WTC11 (cell line): Measurements from ENCODE around the gene ALDOA.

Source experiments
- E2F5 ChIP-seq: sonication (generic); formaldehyde crosslinking; IDR thresholded peaks from 2 replicates; pipeline ENCODE4 v1.8.1; 2022; ENCODE audit warnings: mild to moderate bottlenecking, moderate library complexity, missing genetic modification reagents
- ELF4 ChIP-seq: sonication (generic); formaldehyde crosslinking; IDR thresholded peaks from 2 replicates; pipeline ENCODE4 v1.8.1; 2022; ENCODE audit warnings: low read depth, mild to moderate bottlenecking, moderate library complexity, missing genetic modification reagents
- ESRRA ChIP-seq: sonication (generic); formaldehyde crosslinking; IDR thresholded peaks from 2 replicates; pipeline ENCODE4 v1.8.1; 2022; ENCODE audit warnings: mild to moderate bottlenecking, missing genetic modification reagents, borderline replicate concordance
- NFE2L1 ChIP-seq: sonication (generic); formaldehyde crosslinking; IDR thresholded peaks from 2 replicates; pipeline ENCODE4 v1.8.1; 2023; ENCODE audit warnings: missing genetic modification reagents
- TCF7 ChIP-seq: sonication (generic); formaldehyde crosslinking; IDR thresholded peaks from 2 replicates; pipeline ENCODE4 v1.8.0; 2022; ENCODE audit warnings: mild to moderate bottlenecking, low read depth, missing genetic modification reagents, moderate library complexity
- TEAD4 ChIP-seq: sonication (generic); formaldehyde crosslinking; IDR thresholded peaks from 2 replicates; pipeline ENCODE4 v1.8.0; 2022; ENCODE audit warnings: mild to moderate bottlenecking, missing genetic modification reagents
- USF2 ChIP-seq: sonication (generic); formaldehyde crosslinking; IDR thresholded peaks from 2 replicates; pipeline ENCODE4 v1.8.1; 2023; ENCODE audit warnings: mild to moderate bottlenecking, missing genetic modification reagents, moderate library complexity
- ZNF232 ChIP-seq: sonication (generic); formaldehyde crosslinking; IDR thresholded peaks from 2 replicates; pipeline ENCODE4 v1.8.0; 2022; ENCODE audit warnings: mild to moderate bottlenecking, missing genetic modification reagents
- TF ChIP-seq, protein P1 (sequence below): fragments of 200-600 bp; IDR thresholded peaks from 2 replicates; pipeline ENCODE4 v1.8.0; 2022; ENCODE audit warnings: antibody characterized with exemption
- TF ChIP-seq, protein P2 (sequence below): fragments of 250-450 bp; sonication (Bioruptor Pico); IDR thresholded peaks from 2 replicates; pipeline ENCODE4 v2.1.2; 2022; ENCODE audit warnings: mild to moderate bottlenecking, moderate library complexity
- TF ChIP-seq, protein P3 (sequence below): sonication (generic); formaldehyde crosslinking; IDR thresholded peaks from 2 replicates; pipeline ENCODE4 v1.8.1; 2023; ENCODE audit warnings: mild to moderate bottlenecking, missing genetic modification reagents

DNA sequence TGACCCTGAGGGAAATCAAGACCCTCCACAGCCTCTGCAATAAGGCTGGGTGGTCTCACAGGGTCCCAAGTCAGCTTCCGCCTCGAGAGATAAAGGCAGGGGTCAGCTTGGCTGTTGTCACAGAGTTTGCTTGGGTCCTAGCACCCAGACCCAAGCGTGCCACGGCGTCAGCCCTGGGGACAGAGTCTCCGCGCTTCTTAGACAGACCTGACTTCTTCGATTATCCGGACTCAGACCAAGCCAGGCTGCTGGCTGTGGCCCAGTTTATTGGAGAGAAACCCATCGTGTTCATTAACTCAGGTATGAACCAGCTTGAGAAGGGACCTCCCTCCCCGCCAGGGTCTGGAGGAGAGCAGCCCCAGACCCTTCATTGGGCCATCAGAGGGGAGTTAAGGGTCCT, 42.0 kb upstream of the ALDOA start:
- no peak for TF ChIP-seq TCF7 (CRISPR knock-in tag)
- TF ChIP-seq, protein P1, sequence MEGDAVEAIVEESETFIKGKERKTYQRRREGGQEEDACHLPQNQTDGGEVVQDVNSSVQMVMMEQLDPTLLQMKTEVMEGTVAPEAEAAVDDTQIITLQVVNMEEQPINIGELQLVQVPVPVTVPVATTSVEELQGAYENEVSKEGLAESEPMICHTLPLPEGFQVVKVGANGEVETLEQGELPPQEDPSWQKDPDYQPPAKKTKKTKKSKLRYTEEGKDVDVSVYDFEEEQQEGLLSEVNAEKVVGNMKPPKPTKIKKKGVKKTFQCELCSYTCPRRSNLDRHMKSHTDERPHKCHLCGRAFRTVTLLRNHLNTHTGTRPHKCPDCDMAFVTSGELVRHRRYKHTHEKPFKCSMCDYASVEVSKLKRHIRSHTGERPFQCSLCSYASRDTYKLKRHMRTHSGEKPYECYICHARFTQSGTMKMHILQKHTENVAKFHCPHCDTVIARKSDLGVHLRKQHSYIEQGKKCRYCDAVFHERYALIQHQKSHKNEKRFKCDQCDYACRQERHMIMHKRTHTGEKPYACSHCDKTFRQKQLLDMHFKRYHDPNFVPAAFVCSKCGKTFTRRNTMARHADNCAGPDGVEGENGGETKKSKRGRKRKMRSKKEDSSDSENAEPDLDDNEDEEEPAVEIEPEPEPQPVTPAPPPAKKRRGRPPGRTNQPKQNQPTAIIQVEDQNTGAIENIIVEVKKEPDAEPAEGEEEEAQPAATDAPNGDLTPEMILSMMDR = no peak
- no peak for TF ChIP-seq NFE2L1 (CRISPR knock-in tag)
- TF ChIP-seq ESRRA (CRISPR knock-in tag) = no peak
- TF ChIP-seq ZNF232 (CRISPR knock-in tag) = no peak
- TF ChIP-seq, protein P2, sequence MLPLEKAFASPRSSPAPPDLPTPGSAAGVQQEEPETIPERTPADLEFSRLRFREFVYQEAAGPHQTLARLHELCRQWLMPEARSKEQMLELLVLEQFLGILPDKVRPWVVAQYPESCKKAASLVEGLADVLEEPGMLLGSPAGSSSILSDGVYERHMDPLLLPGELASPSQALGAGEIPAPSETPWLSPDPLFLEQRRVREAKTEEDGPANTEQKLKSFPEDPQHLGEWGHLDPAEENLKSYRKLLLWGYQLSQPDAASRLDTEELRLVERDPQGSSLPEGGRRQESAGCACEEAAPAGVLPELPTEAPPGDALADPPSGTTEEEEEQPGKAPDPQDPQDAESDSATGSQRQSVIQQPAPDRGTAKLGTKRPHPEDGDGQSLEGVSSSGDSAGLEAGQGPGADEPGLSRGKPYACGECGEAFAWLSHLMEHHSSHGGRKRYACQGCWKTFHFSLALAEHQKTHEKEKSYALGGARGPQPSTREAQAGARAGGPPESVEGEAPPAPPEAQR (CRISPR knock-in tag) = no peak
- TF ChIP-seq, protein P3, sequence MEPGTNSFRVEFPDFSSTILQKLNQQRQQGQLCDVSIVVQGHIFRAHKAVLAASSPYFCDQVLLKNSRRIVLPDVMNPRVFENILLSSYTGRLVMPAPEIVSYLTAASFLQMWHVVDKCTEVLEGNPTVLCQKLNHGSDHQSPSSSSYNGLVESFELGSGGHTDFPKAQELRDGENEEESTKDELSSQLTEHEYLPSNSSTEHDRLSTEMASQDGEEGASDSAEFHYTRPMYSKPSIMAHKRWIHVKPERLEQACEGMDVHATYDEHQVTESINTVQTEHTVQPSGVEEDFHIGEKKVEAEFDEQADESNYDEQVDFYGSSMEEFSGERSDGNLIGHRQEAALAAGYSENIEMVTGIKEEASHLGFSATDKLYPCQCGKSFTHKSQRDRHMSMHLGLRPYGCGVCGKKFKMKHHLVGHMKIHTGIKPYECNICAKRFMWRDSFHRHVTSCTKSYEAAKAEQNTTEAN (CRISPR knock-in tag) = no peak
- TF ChIP-seq USF2 (CRISPR knock-in tag) = no peak
- no peak for TF ChIP-seq ELF4 (CRISPR knock-in tag)
- TF ChIP-seq TEAD4 = no peak
- no peak for TF ChIP-seq E2F5 (CRISPR knock-in tag)
